Epithelial cell of esophagus (primary cell): Measurements from ENCODE around the gene SC5D.

ENCODE experiments used
- DNase-seq: peaks from one replicate; pipeline ENCODE4 v3.0.0; 2010; ENCODE audit warnings: low read depth
- H3K4me3 ChIP-seq: 2 replicates; pipeline ENCODE4 v1.5.1; 2011; ENCODE audit warnings: mild to moderate bottlenecking, low read length, control low read depth
- TF ChIP-seq, protein P1 (sequence below): IDR thresholded peaks from 2 replicates; pipeline ENCODE4 v1.5.1; 2011; ENCODE audit warnings: low read depth, mild to moderate bottlenecking, low read length, control low read depth, inconsistent platforms; ENCODE audit not compliant: insufficient read depth; ENCODE audit errors: missing control alignments

SC5D gene

DNA sequence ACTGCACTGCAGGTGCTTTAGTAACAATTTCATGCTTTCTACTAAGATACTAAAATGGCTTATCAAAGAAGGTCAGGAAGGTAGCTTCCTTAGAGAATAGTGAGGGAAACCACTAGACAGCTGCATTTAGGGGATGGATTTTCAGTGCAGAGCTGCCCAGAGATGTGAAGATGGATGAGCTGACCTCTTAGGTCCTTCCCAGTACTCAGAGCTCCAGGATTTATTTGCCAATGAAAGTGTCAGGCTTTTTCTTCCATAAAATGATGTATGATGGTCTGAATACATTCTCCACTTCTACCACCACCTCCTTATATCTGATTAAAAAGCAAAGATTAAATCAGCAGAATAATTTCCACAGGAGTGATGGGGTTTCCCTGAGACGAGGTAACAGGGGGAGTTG lies 35.0 kb downstream of the SC5D start:
- TF ChIP-seq, protein P1, sequence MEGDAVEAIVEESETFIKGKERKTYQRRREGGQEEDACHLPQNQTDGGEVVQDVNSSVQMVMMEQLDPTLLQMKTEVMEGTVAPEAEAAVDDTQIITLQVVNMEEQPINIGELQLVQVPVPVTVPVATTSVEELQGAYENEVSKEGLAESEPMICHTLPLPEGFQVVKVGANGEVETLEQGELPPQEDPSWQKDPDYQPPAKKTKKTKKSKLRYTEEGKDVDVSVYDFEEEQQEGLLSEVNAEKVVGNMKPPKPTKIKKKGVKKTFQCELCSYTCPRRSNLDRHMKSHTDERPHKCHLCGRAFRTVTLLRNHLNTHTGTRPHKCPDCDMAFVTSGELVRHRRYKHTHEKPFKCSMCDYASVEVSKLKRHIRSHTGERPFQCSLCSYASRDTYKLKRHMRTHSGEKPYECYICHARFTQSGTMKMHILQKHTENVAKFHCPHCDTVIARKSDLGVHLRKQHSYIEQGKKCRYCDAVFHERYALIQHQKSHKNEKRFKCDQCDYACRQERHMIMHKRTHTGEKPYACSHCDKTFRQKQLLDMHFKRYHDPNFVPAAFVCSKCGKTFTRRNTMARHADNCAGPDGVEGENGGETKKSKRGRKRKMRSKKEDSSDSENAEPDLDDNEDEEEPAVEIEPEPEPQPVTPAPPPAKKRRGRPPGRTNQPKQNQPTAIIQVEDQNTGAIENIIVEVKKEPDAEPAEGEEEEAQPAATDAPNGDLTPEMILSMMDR: no peak
- DNase-seq: no peak
- H3K4me3 ChIP-seq: no peak overlapping the region

DNA sequence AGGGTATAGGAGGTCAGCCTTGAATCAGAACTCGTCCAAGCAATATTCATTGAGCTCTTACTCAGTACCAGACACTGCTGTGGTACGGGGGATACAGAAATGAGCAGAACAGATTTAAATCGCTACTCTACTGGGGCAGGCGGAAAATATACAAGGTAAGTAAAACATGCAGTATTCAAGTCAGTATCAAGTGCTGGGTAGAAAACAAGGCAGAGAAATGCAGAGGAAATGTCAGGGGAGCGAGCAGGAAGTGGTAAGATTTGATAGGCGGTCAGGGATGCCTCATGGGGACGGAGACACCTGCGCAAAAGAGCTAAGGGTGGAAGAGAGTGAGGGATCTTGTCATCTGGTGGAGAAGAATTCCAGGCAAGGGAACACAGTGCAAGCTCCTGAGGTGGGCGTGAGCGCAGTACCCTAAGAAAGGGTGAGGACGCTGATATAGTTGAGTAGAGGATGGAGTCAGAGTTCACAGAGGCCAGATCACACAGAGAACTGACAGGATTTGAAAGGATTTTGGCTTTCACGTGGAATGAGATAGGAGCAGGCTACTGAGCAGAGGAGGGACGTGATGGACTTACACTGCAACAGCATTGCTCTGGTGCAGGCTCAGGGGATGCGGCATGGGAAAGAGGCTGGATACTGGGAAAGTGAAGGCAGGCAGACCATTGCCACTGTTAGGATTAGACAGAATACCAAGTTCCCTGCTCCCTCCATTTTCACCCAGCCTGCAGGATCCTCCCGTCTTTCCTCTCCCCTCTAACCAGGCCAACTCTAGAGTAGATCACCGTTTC lies 35.8 kb downstream of the SC5D start:
- no peak overlapping the region for H3K4me3 ChIP-seq

DNA sequence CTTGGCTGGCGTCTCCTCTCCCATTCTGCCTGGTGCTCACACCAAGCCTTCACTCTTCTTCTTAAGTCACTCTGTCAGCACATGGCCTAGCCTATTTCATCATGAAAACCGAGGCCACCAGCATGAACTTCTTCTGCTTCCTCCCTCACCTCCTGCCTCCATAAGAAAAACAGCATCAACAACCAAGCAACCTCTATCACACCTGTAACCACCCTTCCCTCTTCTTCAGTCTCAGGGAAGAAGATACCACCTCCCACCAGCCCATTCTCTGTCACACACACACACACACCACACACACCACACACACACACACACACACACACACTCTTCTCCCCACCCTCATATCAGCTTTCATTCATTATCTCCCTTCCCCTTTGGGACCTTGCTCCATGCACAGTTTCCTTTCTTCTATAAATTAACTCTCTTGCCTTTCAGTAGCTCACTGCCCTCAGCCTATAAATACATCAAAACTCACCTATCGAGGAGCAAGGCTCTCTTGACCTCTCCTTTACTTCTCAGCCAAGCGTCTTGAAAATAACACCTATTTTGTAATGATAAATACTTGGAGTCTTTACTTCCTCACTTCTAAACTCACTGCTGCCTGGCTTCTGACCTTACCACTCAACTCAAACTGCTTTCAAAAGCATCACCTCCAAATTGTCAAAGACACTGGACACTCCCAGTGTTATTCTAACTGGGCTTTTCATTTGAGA lies 36.6 kb downstream of the SC5D start:
- TF ChIP-seq, protein P1: no peak
- DNase-seq: no peak
- no peak overlapping the region for H3K4me3 ChIP-seq

More for the DNA sequence above, 35.8 kb downstream of the SC5D start:
- TF ChIP-seq, protein P1: no peak
- DNase-seq: no peak

DNA sequence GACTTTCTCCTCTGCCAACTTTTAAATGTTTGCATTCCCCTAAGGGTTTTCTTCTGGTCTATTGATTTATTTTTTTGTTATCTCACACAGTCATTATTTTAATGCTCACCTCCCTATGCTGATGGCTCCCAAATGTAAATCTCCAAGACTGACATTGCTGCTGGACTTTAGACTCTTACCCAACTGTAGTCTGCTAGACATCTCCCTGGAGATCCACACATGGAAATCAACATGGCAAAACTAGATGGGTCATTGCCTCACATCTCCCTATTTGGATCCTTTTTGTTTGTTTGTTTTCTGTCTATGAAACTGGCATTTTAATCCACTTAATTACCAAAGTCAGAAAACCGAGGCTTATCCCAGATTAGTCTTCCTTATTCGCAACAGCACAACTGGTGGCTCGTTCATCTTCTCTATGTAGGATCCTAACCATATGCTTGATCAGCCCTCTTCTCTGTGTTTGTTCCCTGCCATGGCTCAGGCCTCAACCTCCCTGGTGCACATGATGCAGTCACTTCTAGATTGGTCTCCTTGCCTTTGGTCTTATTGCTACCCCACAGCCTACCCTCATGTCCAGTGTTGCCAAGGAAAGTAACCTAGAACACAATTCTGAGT lies 37.3 kb downstream of the SC5D start:
- H3K4me3 ChIP-seq: no peak overlapping the region
- TF ChIP-seq, protein P1: no peak
- no peak for DNase-seq

DNA sequence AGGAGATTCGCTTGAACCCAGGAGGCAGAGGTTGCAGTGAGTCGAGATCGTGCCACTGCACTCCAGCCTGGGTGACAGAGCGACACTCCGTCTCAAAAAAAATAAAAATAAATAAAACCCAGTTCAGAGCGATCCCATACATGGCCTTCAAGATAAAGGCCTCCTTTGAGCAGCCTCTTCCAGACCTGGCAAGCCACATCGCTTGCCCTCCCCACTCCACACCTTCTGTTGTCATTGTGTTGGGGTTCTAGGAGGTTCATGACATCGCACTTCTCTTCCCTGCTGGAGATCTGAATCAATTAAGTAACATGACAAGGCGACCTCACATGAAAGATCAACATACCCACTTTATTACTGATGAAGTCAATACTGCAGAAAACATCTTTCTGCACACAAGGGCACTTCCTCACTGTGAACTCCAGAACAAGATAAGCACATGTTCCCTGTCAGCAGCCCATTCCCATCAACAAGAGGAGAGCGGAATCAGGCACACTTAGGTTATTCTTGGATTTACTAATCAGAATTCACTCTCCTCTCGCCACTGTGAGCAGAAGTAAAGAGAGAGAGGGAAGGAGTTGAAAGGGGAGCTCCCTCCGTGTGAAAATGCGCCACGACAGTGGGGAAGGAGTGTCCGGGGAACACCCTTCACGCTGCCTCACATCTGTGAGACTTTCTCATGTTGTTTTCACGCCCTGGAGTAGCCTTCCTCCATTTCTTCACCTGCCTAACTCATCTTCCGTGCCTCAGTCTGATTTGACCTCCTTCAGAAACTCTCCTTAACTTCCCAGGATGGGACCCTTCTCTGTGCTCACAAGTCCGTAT lies 38.3 kb downstream of the SC5D start:
- DNase-seq: no peak
- TF ChIP-seq, protein P1: no peak
- H3K4me3 ChIP-seq: no peak overlapping the region

DNA sequence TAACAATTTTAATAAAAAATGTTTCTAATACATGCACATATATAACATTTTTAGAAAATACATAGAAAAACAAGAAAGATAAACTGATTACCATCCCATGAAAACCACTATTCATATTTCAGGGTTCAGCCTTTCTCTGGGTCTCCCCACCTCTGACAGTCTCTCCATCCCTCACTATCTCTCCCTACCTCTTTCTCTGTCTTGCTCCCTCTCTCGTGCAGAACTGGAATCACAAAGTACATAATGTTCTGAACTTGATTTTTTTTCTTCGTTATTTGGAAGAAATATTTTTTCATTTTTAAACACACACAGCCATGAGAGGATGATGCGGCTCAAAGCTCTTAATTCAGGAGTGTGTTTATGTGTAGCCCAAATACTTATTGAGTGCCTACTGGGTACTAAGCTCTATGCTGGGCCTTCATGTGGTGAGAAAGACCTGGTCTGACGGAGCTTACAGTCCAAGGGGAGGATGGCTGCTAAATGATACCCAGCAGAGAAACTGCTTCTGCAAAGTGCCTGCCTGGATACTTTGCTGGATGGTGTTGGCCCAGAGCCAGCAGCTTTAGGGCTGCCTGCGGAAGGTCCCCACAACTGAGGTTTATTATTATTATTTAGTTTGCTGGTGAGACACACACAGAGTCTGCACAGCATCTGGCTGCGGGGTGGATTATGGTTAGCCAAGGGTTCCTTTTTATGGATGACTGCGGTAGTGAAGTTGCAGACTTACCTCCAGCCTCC lies 42.6 kb downstream of the SC5D start:
- TF ChIP-seq, protein P1: no peak
- no peak overlapping the region for H3K4me3 ChIP-seq
- no peak for DNase-seq
